Osteoblast (primary cell): Measurements from ENCODE around the gene RBP3. TPM values are rescaled to one million over a fixed set of nuclear protein-coding genes. Genes with fewer than 3 reads are reported as not detected.
A peak's percentile ranks its signal among the peaks of the same experiment; 100 is the strongest.

Experiments used
- DNase-seq: peaks from one replicate; pipeline ENCODE4 v3.0.0; 2011; ENCODE audit warnings: low spot score, mixed read lengths; ENCODE audit not compliant: insufficient read length; ENCODE audit errors: missing footprints
- H2AFZ ChIP-seq: 2 replicates; pipeline ENCODE4 v1.6.0; 2011; ENCODE audit warnings: mild to moderate bottlenecking, low read length
- H3K27ac ChIP-seq: 2 replicates; pipeline ENCODE4 v1.5.1; 2011; ENCODE audit warnings: mild to moderate bottlenecking, low read depth, low read length, moderate library complexity
- H3K27me3 ChIP-seq: 2 replicates; pipeline ENCODE4 v1.6.0; 2012; ENCODE audit warnings: mild to moderate bottlenecking, control low read depth, inconsistent platforms, low read length, moderate library complexity; ENCODE audit not compliant: insufficient read depth
- H3K36me3 ChIP-seq: 2 replicates; pipeline ENCODE4 v1.5.1; 2011; ENCODE audit warnings: mild to moderate bottlenecking, low read length, control low read depth, moderate library complexity; ENCODE audit not compliant: insufficient read depth
- H3K4me1 ChIP-seq: 2 replicates; pipeline ENCODE4 v1.5.1; 2011; ENCODE audit warnings: mild to moderate bottlenecking, low read length, control low read depth, moderate library complexity; ENCODE audit not compliant: insufficient read depth
- H3K4me2 ChIP-seq: 2 replicates; pipeline ENCODE4 v1.6.0; 2011; ENCODE audit warnings: mild to moderate bottlenecking, low read length; ENCODE audit not compliant: insufficient read depth
- H3K4me3 ChIP-seq: fragments of 200-600 bp; sonication (generic); 3 replicates; pipeline ENCODE4 v1.5.1; 2012; ENCODE audit warnings: mild to moderate bottlenecking, low read length, inconsistent platforms; ENCODE audit not compliant: insufficient read depth
- H3K79me2 ChIP-seq: 2 replicates; pipeline ENCODE4 v1.6.0; 2012; ENCODE audit warnings: mild to moderate bottlenecking, low read length, control low read depth, inconsistent platforms; ENCODE audit not compliant: insufficient read depth
- H3K9me3 ChIP-seq: 2 replicates; pipeline ENCODE4 v1.5.1; 2011; ENCODE audit warnings: low read depth, low read length, control low read depth
- H4K20me1 ChIP-seq: 2 replicates; pipeline ENCODE4 v1.6.0; 2012; ENCODE audit warnings: mild to moderate bottlenecking, low read length, control low read depth; ENCODE audit not compliant: insufficient read depth
- CTCF ChIP-seq: IDR thresholded peaks from 2 replicates; pipeline ENCODE4 v1.5.1; 2011; ENCODE audit warnings: mild to moderate bottlenecking, low read depth, low read length, moderate library complexity; ENCODE audit errors: extremely low read depth
- total RNA-seq: library from RNA; depleted of rRNA; stranded (reverse); fragments of >200 nt; gene quantifications from 2 replicates; pipeline ENCODE4 v1.2.3, GENCODE V29; 2012

RBP3 gene
- total RNA-seq, 1 donor: not detected

DNA sequence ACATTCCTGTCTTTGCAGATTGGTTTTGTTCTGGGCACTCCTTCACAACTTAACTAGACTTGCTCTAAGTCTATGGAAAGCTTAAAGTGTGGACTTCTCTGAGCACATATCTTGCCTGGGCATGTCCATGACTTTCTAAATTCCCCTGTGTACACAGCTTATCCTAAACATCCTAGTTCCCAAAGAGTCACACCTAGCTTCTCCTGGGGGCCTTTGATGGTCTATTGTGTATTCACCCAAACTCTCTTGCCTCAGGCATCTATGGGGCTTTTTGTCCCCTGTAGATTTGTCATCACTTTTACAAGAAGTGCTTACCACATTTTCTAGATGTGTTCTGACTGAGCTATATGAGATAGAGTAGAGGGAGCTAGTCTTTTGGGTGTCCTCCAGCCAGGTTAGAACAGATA lies 48.2 kb downstream of the RBP3 start:
- Histone ChIP-seq H3K4me3 (no peak overlapping the region), H3K4me1 (no peaks in the 10 kb centered on the region), H3K36me3 (no peaks in the 10 kb centered on the region), H4K20me1 (no peaks in the 10 kb centered on the region), H3K4me2 (no peak overlapping the region), H2AFZ (peak overlapping the region; percentile 34), H3K27ac (no peak overlapping the region), H3K79me2 (no peaks in the 10 kb centered on the region), H3K27me3 (peaks cover 55% of the 10 kb centered on the region), H3K9me3 (no peaks in the 10 kb centered on the region)
- TF ChIP-seq CTCF: no peak
- DNase-seq: no peak

- TF ChIP-seq CTCF: no peak
Observed at GRCh38 chr10:47397256-47397655, 49.1 kb downstream of the RBP3 start.

GRCh38 chr10:47400251-47400650 lies 52.1 kb downstream of the RBP3 start:
- no peak for TF ChIP-seq CTCF
- H3K27ac ChIP-seq: no peak overlapping the region
- H2AFZ ChIP-seq: no peak overlapping the region
- H3K4me2 ChIP-seq: no peak overlapping the region
- H3K9me3 ChIP-seq: no peaks in the 10 kb centered on the region
- DNase-seq: no peak
- H3K27me3 ChIP-seq: peaks cover 16% of the 10 kb centered on the region
- H4K20me1 ChIP-seq: no peaks in the 10 kb centered on the region
- no peaks in the 10 kb centered on the region for H3K79me2 ChIP-seq
- no peak overlapping the region for H3K4me3 ChIP-seq
- peaks cover 20% of the 10 kb centered on the region for H3K4me1 ChIP-seq
- H3K36me3 ChIP-seq: no peaks in the 10 kb centered on the region

More at GRCh38 chr10:47397256-47397655, 49.1 kb downstream of the RBP3 start:
- H3K4me2 ChIP-seq: no peak overlapping the region
- H3K27me3 ChIP-seq: peaks cover 46% of the 10 kb centered on the region
- no peak overlapping the region for H3K27ac ChIP-seq
- H2AFZ ChIP-seq: no peak overlapping the region
- peaks cover 4% of the 10 kb centered on the region for H3K4me1 ChIP-seq
- no peaks in the 10 kb centered on the region for H3K36me3 ChIP-seq
- H4K20me1 ChIP-seq: no peaks in the 10 kb centered on the region
- no peaks in the 10 kb centered on the region for H3K9me3 ChIP-seq
- H3K4me3 ChIP-seq: no peak overlapping the region
- H3K79me2 ChIP-seq: no peaks in the 10 kb centered on the region
- DNase-seq: no peak

DNA sequence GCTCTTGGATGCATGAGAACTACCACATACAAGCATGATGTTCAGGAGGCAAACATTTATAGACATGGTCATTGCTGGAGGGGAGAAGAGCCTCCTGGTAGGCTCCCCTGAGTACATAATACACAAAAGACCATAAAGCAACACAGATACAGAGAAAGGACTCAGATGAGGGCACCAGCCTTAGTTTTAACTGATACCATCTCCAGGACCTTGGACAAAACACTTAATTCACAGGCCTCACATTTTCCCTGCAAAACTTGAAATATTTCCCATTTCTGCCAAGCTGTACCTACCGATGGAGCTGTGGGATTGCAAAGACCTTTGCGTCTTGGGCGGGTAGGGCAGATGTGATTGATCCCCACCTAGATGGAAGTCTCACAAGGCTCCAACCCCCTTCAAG lies 52.6 kb downstream of the RBP3 start:
- no peaks in the 10 kb centered on the region for H3K79me2 ChIP-seq
- no peaks in the 10 kb centered on the region for H3K36me3 ChIP-seq

More for the DNA sequence above, 52.6 kb downstream of the RBP3 start:
- Histone ChIP-seq H3K4me3 (no peak overlapping the region), H3K9me3 (no peaks in the 10 kb centered on the region), H3K27ac (no peak overlapping the region), H2AFZ (no peak overlapping the region), H3K4me1 (peaks cover 20% of the 10 kb centered on the region), H3K27me3 (peaks cover 12% of the 10 kb centered on the region), H3K4me2 (no peak overlapping the region), H4K20me1 (no peaks in the 10 kb centered on the region)
- no peak for DNase-seq
- TF ChIP-seq CTCF: no peak
